Loucy (cell line): Measurements from ENCODE around the gene ANKLE2.

ENCODE experiments used
- CTCF ChIP-seq: fragments of 200-600 bp; sonication (generic); conservative IDR thresholded peaks from 2 replicates; pipeline ENCODE4 v1.5.1; 2014; ENCODE audit warnings: mild to moderate bottlenecking, antibody characterized with exemption, low read length
- EZH2phosphoT487 ChIP-seq: fragments of 200-600 bp; IDR thresholded peaks from 2 replicates; pipeline ENCODE4 v1.6.1; 2018; ENCODE audit warnings: antibody characterized with exemption, mild to moderate bottlenecking, moderate library complexity, borderline replicate concordance

GRCh38 chr12:132716356-132716755 is 45.3 kb downstream of the ANKLE2 start:
- TF ChIP-seq CTCF (no peak), EZH2phosphoT487 (no peak)
